HCT116 (cell line): ENCODE measurements around the gene PRG2.

Experiments used
- CEBPB ChIP-seq: IDR thresholded peaks from 2 replicates; pipeline ENCODE4 v1.6.1; 2012; ENCODE audit warnings: low read depth
- CTCF ChIP-seq, 3 experiments: fragments of 200-600 bp in 1 of 3; sonication (generic) in 1 of 3; IDR thresholded peaks in 2 of 3; conservative IDR thresholded peaks in 1 of 3; 2 replicates each; pipeline ENCODE4 v1.5.1; 2012 to 2017; ENCODE audit warnings: low read depth in 2 of 3, low read length in 2 of 3, antibody characterized with exemption in 1 of 3, borderline replicate concordance in 1 of 3, control low read depth in 1 of 3, mild to moderate bottlenecking in 1 of 3, mixed read lengths in 1 of 3, mixed run types in 1 of 3, moderate library complexity in 1 of 3; ENCODE audit not compliant: insufficient read depth in 1 of 3
- EZH2 ChIP-seq: fragments of 200-600 bp; sonication (generic); IDR thresholded peaks from 2 replicates; pipeline ENCODE4 v1.6.1; 2017; ENCODE audit warnings: antibody characterized with exemption, mixed run types
- EZH2phosphoT487 ChIP-seq: fragments of 200-600 bp; IDR thresholded peaks from 2 replicates; pipeline ENCODE4 v1.6.1; 2018; ENCODE audit warnings: antibody characterized with exemption, borderline replicate concordance
- FOSL1 ChIP-seq: IDR thresholded peaks from 2 replicates; pipeline ENCODE4 v1.6.1; 2012; ENCODE audit warnings: low read depth
- MAX ChIP-seq: IDR thresholded peaks from 2 replicates; pipeline ENCODE4 v1.6.1; 2012
- POLR2A ChIP-seq: IDR thresholded peaks from 2 replicates; pipeline ENCODE4 v1.7.0; 2011; ENCODE audit warnings: borderline replicate concordance; ENCODE audit not compliant: insufficient read depth, insufficient read length; ENCODE audit errors: extremely low read depth
- POLR2AphosphoS5 ChIP-seq: IDR thresholded peaks from 2 replicates; pipeline ENCODE4 v1.6.1; 2011; ENCODE audit warnings: mild to moderate bottlenecking, low read depth, low read length, moderate library complexity
- TCF7L2 ChIP-seq: IDR thresholded peaks from 2 replicates; pipeline ENCODE4 v1.7.0; 2011; ENCODE audit warnings: borderline replicate concordance, inconsistent platforms; ENCODE audit not compliant: insufficient read depth, insufficient read length; ENCODE audit errors: extremely low read depth
- YY1 ChIP-seq: IDR thresholded peaks from 2 replicates; pipeline ENCODE4 v1.6.1; 2011; ENCODE audit warnings: low read length, low read depth, moderate library complexity, mild to moderate bottlenecking; ENCODE audit not compliant: insufficient replicate concordance; ENCODE audit errors: extremely low read depth
- ZBTB33 ChIP-seq: IDR thresholded peaks from 2 replicates; pipeline ENCODE4 v1.6.1; 2011; ENCODE audit warnings: mild to moderate bottlenecking, low read length, moderate library complexity; ENCODE audit not compliant: insufficient replicate concordance; ENCODE audit errors: extremely low read depth

- TF ChIP-seq EZH2 (no peak), YY1 (no peak), CTCF (IDR thresholded peaks at IDR 0.05 in 2 of 3, conservative IDR thresholded peaks at IDR 0.05 in 1 of 3; ENCODE audit: borderline replicate concordance in 1 of 3, insufficient read depth in 1 of 3, low read depth in 2 of 3, low read length in 2 of 3) (no peak), POLR2A (no peak), POLR2AphosphoS5 (no peak), CEBPB (no peak), EZH2phosphoT487 (no peak), FOSL1 (no peak), TCF7L2 (no peak), MAX (no peak), ZBTB33 (no peak)
Observed at GRCh38 chr11:57353036-57353435, 37.4 kb downstream of the PRG2 start.
